Fibroblast of the aortic adventitia (primary cell): ENCODE results near the gene LTBR. TPM values are rescaled to one million over a fixed set of nuclear protein-coding genes. Genes with fewer than 3 reads are reported as not detected.

Source experiments
- DNase-seq: peaks from one replicate; pipeline ENCODE4 v3.0.0-alpha.2; 2010; ENCODE audit warnings: low read depth
- H3K4me3 ChIP-seq: 2 replicates; pipeline ENCODE4 v1.5.1; 2011; ENCODE audit warnings: low read depth, mild to moderate bottlenecking, control low read depth, low read length, moderate library complexity
- small RNA-seq: library from RNA; depleted of rRNA; stranded (forward); fragments of <200 nt; gene quantifications from one replicate; pipeline ENCODE3, GENCODE V24; 2012
- total RNA-seq: library from RNA; depleted of rRNA; stranded (reverse); fragments of >200 nt; gene quantifications from 2 replicates; pipeline ENCODE4 v1.2.3, GENCODE V29; 2012; ENCODE audit warnings: low replicate concordance
- TF ChIP-seq, protein P1 (sequence below): IDR thresholded peaks from 2 replicates; pipeline ENCODE4 v1.5.1; 2011; ENCODE audit warnings: mild to moderate bottlenecking, low read length, control low read depth, inconsistent platforms; ENCODE audit not compliant: insufficient read depth

The LTBR gene
- total RNA-seq, 1 donor: 93.7 TPM

DNA sequence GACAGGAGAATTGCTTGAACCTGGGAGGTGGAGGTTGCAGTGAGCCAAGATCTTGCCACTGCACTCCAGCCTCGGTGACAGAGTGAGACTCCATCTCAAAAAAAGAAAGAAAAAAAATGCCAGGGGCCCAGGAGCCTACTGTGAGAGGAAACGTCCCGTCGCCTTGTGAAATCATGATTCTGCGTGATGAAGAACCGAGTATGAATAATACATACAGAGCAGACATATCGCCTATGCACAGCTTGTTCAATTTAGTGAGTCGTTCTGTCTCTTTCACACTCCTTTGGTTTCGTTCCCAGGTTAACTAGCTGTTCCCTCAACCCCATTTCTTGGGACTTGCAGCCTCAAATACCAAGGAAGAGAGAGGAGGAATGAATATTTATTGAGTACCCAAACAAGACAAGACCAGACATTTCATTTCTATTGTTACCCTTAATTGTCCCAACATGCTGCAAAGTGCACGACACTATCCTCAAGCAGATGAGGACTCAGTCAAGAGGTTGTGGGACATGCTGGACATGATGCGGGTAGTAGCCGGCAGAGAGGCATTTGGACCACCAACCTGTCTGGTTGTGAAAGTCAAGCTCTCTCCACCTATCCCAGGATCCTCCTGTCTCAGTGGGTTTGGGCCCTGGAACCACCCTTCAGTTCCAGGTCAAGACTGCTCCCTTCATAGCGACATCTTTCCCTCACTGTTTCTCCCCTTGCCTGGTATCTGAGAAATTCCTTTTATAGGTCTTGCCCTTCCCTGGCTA lies 52.2 kb downstream of the LTBR start:
- no peak overlapping the region for H3K4me3 ChIP-seq
- no peak for DNase-seq
- TF ChIP-seq, protein P1, sequence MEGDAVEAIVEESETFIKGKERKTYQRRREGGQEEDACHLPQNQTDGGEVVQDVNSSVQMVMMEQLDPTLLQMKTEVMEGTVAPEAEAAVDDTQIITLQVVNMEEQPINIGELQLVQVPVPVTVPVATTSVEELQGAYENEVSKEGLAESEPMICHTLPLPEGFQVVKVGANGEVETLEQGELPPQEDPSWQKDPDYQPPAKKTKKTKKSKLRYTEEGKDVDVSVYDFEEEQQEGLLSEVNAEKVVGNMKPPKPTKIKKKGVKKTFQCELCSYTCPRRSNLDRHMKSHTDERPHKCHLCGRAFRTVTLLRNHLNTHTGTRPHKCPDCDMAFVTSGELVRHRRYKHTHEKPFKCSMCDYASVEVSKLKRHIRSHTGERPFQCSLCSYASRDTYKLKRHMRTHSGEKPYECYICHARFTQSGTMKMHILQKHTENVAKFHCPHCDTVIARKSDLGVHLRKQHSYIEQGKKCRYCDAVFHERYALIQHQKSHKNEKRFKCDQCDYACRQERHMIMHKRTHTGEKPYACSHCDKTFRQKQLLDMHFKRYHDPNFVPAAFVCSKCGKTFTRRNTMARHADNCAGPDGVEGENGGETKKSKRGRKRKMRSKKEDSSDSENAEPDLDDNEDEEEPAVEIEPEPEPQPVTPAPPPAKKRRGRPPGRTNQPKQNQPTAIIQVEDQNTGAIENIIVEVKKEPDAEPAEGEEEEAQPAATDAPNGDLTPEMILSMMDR: no peak

DNA sequence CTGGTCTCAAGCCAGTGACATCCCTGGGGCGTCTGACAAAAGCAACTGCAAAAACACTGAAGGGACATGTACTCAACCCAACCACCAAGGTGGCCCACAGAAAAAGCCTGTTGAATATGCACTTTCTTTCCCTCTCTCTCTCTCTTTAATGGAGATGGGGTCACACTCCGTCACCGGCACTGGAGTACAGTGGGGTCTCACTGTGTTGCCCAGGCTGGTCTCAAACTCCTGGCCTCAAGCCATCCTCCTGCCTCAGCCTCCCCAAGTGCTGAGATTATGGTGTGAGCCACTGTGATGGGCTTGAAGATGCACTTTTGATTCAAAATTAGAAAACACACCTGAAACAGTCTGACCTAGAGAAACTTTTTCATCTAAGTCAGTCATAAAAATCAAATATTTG lies 53.6 kb downstream of the LTBR start:
- TF ChIP-seq, protein P1: no peak
- no peak overlapping the region for H3K4me3 ChIP-seq
- no peak for DNase-seq

DNA sequence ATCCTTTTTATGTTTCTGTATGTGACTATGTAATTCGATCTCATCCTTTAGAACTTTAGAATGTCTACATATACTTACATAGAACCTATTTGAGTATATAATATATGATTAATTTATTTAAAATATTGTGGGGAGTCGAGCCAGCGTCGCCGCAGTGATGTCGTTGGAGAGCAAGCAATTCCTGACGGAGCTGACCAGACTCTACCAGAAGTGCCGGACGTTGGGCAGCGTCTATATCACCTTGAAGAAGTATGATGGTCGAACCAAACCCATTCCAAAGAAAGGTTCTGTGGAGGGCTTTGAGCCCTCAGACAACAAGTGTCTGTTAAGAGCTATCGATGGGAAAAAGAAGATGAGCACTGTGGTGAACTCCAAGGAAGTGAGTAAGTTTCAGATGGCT lies 54.4 kb downstream of the LTBR start:
- TF ChIP-seq, protein P1: no peak
- no peak for DNase-seq
- H3K4me3 ChIP-seq: no peak overlapping the region

DNA sequence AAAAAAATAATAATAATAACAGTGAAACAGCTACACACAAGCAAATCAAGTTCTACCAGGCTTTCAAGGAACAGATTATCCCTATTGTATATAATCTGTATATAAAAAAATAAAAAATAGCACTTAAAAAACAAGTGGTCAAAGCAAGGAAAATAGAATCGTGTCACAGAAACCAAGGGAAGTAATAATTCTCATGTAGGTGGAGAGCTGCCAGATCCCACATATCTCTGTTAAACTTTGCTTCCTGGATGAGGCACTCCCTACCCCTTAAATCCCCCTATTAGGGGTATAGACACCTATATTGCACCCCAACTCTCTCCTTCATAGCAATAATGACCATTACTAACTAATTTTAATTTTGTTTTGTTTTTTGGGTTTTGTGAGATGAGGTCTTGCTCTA lies 56.4 kb downstream of the LTBR start:
- TF ChIP-seq, protein P1: no peak
- H3K4me3 ChIP-seq: no peak overlapping the region
- DNase-seq: no peak

Small RNA genes lying within 50 kb of the gene (small RNA-seq; reads per million reads assigned to genes)
- not detected for gene RN7SL391P

Other genes starting within 250 kb of the LTBR start
- 56.2 and 407 TPM in 2 replicates for gene CD9, start 183.8 kb upstream of the LTBR start, total RNA-seq
- gene PLEKHG6, start 73.5 kb upstream of the LTBR start, total RNA-seq: not detected in 2 replicates
- gene TNFRSF1A, start 42.1 kb upstream of the LTBR start, total RNA-seq: 146 and 207 TPM in 2 replicates
- under 0.01 TPM in 1 of 2 replicates, not detected in the other for gene SCNN1A, start 8.6 kb upstream of the LTBR start, total RNA-seq
- gene CD27, start 60.8 kb downstream of the LTBR start, total RNA-seq: 0.18 TPM in 1 of 2 replicates, not detected in the other
- 8.9 and 19.7 TPM in 2 replicates for gene TAPBPL, start 67.9 kb downstream of the LTBR start, total RNA-seq
- 9.0 and 26.6 TPM in 2 replicates for gene VAMP1, start 86.5 kb downstream of the LTBR start, total RNA-seq
- 113 and 167 TPM in 2 replicates for gene MRPL51, start 109.1 kb downstream of the LTBR start, total RNA-seq
- gene NCAPD2, start 109.9 kb downstream of the LTBR start, total RNA-seq: 43.1 and 45.1 TPM in 2 replicates
- 1,521 and 5,776 TPM in 2 replicates for gene GAPDH, start 150.4 kb downstream of the LTBR start, total RNA-seq
- 12.7 and 17.2 TPM in 2 replicates for gene IFFO1, start 171.9 kb downstream of the LTBR start, total RNA-seq
- gene NOP2, start 184.1 kb downstream of the LTBR start, total RNA-seq: 24.0 and 54.6 TPM in 2 replicates
- 161 and 462 TPM in 2 replicates for gene CHD4, start 223.2 kb downstream of the LTBR start, total RNA-seq